HUES48 (cell line): ENCODE measurements around the gene PIGA.

ENCODE experiments used
- H3K27ac ChIP-seq: one replicate; pipeline ENCODE4 v1.7.0; 2013; ENCODE audit warnings: low read depth, low read length, inconsistent platforms
- H3K27me3 ChIP-seq: 2 replicates; pipeline ENCODE4 v1.6.1; 2013; ENCODE audit warnings: mild to moderate bottlenecking, low read length; ENCODE audit not compliant: control insufficient read depth, insufficient read depth
- H3K36me3 ChIP-seq: 2 replicates; pipeline ENCODE4 v1.6.1; 2013; ENCODE audit warnings: low read length; ENCODE audit not compliant: control insufficient read depth, insufficient read depth
- H3K4me1 ChIP-seq: 2 replicates; pipeline ENCODE4 v1.6.1; 2013; ENCODE audit warnings: mild to moderate bottlenecking, low read length; ENCODE audit not compliant: control insufficient read depth, insufficient read depth
- H3K4me3 ChIP-seq: 2 replicates; pipeline ENCODE4 v1.5.1; 2013; ENCODE audit warnings: mild to moderate bottlenecking, low read depth, low read length
- H3K9ac ChIP-seq: 2 replicates; pipeline ENCODE4 v1.6.1; 2013; ENCODE audit warnings: mild to moderate bottlenecking, low read depth, low read length, moderate library complexity
- H3K9me3 ChIP-seq: 2 replicates; pipeline ENCODE4 v1.6.1; 2013; ENCODE audit warnings: low read length; ENCODE audit not compliant: control insufficient read depth, insufficient read depth

PIGA gene

GRCh38 chrX:15335135-15336022 is at the start of gene PIGA:
TSS of gene PIGA (minus strand) at chrX:15335523. CDS start at chrX:15331930, 3,593 bp downstream.
- Histone ChIP-seq H3K36me3 (peaks cover 11% of the 10 kb centered on the region), H3K27ac (peak within 1 kb of the TSS; percentile 45), H3K9me3 (no peaks in the 10 kb centered on the region)

GRCh38 chrX:15384304-15384703 is 49.0 kb upstream of the PIGA start, which contains the start of gene VEGFD:
TSS of gene VEGFD (minus strand) at chrX:15384413. CDS start at chrX:15383946, 467 bp downstream.
- no peaks in the 10 kb centered on the region; the same call in 1 of the 2 replicates for H3K27me3 ChIP-seq
- no peaks in the 10 kb centered on the region for H3K36me3 ChIP-seq
- H3K9me3 ChIP-seq: no peaks in the 10 kb centered on the region
- no peak within 1 kb of the TSS for H3K4me3 ChIP-seq
- H3K4me1 ChIP-seq: peaks cover 10% of the 10 kb centered on the region; the same call in 1 of the 2 replicates
- no peak within 1 kb of the TSS for H3K27ac ChIP-seq
- no peak within 1 kb of the TSS for H3K9ac ChIP-seq

More at GRCh38 chrX:15335135-15336022, at the start of gene PIGA:
- H3K4me1 ChIP-seq: no peaks in the 10 kb centered on the region
- H3K27me3 ChIP-seq: peaks cover 15% of the 10 kb centered on the region
- H3K9ac ChIP-seq: peak within 1 kb of the TSS; percentile 80; the same call in 1 of the 2 replicates
- peak within 1 kb of the TSS; percentile 85 for H3K4me3 ChIP-seq

GRCh38 chrX:15382813-15383212 is 47.5 kb upstream of the PIGA start:
- H3K9me3 ChIP-seq: no peaks in the 10 kb centered on the region

GRCh38 chrX:15376956-15377355 is 41.6 kb upstream of the PIGA start:
- peaks cover under 1% of the 10 kb centered on the region; the same call in 1 of the 2 replicates for H3K27me3 ChIP-seq
- no peak overlapping the region for H3K27ac ChIP-seq
- H3K36me3 ChIP-seq: no peaks in the 10 kb centered on the region
- H3K4me3 ChIP-seq: no peak overlapping the region
- no peak overlapping the region for H3K9ac ChIP-seq
- H3K9me3 ChIP-seq: no peaks in the 10 kb centered on the region
- peaks cover 11% of the 10 kb centered on the region for H3K4me1 ChIP-seq

More at GRCh38 chrX:15382813-15383212, 47.5 kb upstream of the PIGA start:
- Histone ChIP-seq H3K36me3 (no peaks in the 10 kb centered on the region), H3K9ac (no peak overlapping the region), H3K27ac (no peak overlapping the region), H3K4me3 (no peak overlapping the region), H3K27me3 (no peaks in the 10 kb centered on the region; the same call in 1 of the 2 replicates), H3K4me1 (peaks cover 15% of the 10 kb centered on the region; the same call in 1 of the 2 replicates)

- Histone ChIP-seq H3K27me3 (peaks cover 5% of the 10 kb centered on the region; the same call in 1 of the 2 replicates), H3K36me3 (no peaks in the 10 kb centered on the region), H3K27ac (no peak overlapping the region), H3K4me1 (peaks cover 8% of the 10 kb centered on the region), H3K4me3 (no peak overlapping the region), H3K9me3 (no peaks in the 10 kb centered on the region), H3K9ac (no peak overlapping the region)
Measured at GRCh38 chrX:15373976-15374375, 38.7 kb upstream of the PIGA start.

GRCh38 chrX:15366506-15367352 is 31.4 kb upstream of the PIGA start:
- H3K27me3 ChIP-seq: peaks cover 2% of the 10 kb centered on the region; the same call in 1 of the 2 replicates
- no peaks in the 10 kb centered on the region for H3K36me3 ChIP-seq
- no peak overlapping the region for H3K4me3 ChIP-seq
- H3K4me1 ChIP-seq: no peaks in the 10 kb centered on the region
- no peaks in the 10 kb centered on the region for H3K9me3 ChIP-seq
- H3K9ac ChIP-seq: no peak overlapping the region
- no peak overlapping the region for H3K27ac ChIP-seq

GRCh38 chrX:15359701-15360100 is 24.4 kb upstream of the PIGA start:
- no peaks in the 10 kb centered on the region for H3K36me3 ChIP-seq
- no peak overlapping the region for H3K27ac ChIP-seq
- no peaks in the 10 kb centered on the region for H3K4me1 ChIP-seq
- no peak overlapping the region for H3K9ac ChIP-seq
- H3K9me3 ChIP-seq: peaks cover 3% of the 10 kb centered on the region; the same call in 1 of the 2 replicates
- no peak overlapping the region for H3K4me3 ChIP-seq
- no peaks in the 10 kb centered on the region; the same call in 1 of the 2 replicates for H3K27me3 ChIP-seq

GRCh38 chrX:15358533-15358932 is 23.2 kb upstream of the PIGA start:
- H3K9ac ChIP-seq: no peak overlapping the region
- no peaks in the 10 kb centered on the region; the same call in 1 of the 2 replicates for H3K27me3 ChIP-seq

GRCh38 chrX:15356444-15356843 is 21.1 kb upstream of the PIGA start:
- Histone ChIP-seq H3K4me3 (no peak overlapping the region), H3K36me3 (no peaks in the 10 kb centered on the region), H3K4me1 (no peaks in the 10 kb centered on the region), H3K27ac (no peak overlapping the region), H3K9ac (no peak overlapping the region), H3K9me3 (peaks cover 3% of the 10 kb centered on the region; the same call in 1 of the 2 replicates), H3K27me3 (no peaks in the 10 kb centered on the region; the same call in 1 of the 2 replicates)

More at GRCh38 chrX:15358533-15358932, 23.2 kb upstream of the PIGA start:
- H3K27ac ChIP-seq: no peak overlapping the region
- no peaks in the 10 kb centered on the region for H3K4me1 ChIP-seq
- no peaks in the 10 kb centered on the region for H3K36me3 ChIP-seq
- H3K9me3 ChIP-seq: peaks cover 3% of the 10 kb centered on the region; the same call in 1 of the 2 replicates
- no peak overlapping the region for H3K4me3 ChIP-seq

GRCh38 chrX:15350329-15350996 is 15.1 kb upstream of the PIGA start:
- Histone ChIP-seq H3K36me3 (no peaks in the 10 kb centered on the region), H3K4me1 (no peaks in the 10 kb centered on the region), H3K27ac (no peak overlapping the region), H3K9ac (no peak overlapping the region), H3K4me3 (no peak overlapping the region), H3K27me3 (peaks cover 24% of the 10 kb centered on the region), H3K9me3 (no peaks in the 10 kb centered on the region)
